AML-193 (cell line): ENCODE results near the gene GBA2.
A peak's percentile ranks its signal among the peaks of the same experiment; 100 is the strongest.

Source experiments
- DNase-seq, 2 experiments: peaks; one replicate each; lab custom pipeline; 2025; lab: John Stamatoyannopoulos, UW

The GBA2 gene

DNA sequence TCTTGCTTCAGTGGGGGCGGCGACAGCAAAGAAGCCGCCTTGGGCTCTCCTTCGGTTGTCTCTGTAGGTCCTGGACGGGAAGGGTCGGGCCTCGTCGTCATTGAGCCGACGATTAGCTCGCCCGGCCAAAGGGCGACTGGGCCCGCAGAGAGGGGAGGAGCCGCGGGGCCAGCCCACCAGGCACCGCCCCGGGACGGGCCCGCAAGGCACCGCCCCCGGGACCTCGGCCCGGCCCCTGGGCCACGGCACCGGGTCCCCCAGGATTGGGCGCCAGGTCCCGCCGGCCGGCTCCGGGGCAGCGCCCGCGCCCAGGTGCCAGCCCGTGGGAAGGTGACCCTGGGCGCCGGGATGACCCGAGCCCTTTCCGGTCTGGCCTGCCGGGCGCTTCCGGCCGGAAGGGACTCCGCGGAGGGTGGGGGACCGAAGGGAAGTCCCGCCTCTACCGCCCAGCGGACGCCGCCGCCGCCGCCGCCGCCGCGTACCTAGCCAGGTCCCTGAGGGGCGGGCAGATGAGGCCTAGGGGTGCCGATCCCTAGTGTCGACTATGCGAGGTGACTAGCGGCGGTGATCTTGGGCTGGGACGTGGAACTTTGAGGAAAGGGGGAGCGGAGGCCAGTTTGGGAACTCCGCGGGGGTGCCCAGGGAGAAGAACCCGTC, at the start of gene GBA2, which contains the start of gene RGP1:
Gene GBA2 (minus strand): TSS at position 371 of the 657 bp plus-strand sequence. CDS start 524 bp downstream, outside the sequence.
Gene RGP1 (plus strand): TSS at position 430 of the 657 bp plus-strand sequence. CDS start 469 bp downstream, outside the sequence.
- peak; percentile 27 to 45 for DNase-seq

DNA sequence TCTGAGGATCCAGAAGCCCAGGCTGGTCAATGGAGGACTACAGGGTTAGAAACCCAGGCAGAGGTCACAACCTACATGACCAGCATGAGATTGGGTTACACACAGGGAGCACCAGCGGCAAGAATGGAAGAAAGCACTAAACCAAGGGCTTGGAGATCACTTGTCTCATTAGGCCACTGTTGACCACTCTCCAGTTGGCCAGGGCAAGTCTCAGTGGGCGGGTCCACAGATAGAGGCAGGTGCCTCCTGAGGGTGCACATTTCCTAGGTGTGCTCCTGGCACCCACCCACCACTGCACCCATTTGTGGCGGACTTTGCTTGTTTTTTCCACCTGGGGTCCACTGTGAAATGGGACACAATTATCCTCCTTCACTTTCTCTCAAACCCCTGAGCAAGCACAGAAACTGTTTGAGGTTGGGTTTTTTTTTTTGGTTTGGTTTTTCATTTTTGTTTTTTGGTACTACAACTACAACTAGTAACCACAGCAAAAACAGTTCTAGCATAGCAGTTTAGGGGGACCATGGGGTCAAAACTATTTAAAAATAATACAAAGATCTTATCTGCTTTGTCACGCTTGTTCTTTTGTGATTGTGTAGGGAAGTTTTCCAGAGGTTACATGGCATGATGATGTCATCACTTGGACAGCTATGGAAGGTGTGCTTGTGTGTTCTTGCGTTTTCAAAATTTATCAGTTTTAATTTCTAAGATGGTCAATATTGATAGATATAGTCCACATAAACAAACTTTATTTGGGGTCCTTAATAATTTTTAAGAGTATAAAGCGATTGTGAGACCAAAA, 48.5 kb upstream of the GBA2 start:
- no peak for DNase-seq

DNA sequence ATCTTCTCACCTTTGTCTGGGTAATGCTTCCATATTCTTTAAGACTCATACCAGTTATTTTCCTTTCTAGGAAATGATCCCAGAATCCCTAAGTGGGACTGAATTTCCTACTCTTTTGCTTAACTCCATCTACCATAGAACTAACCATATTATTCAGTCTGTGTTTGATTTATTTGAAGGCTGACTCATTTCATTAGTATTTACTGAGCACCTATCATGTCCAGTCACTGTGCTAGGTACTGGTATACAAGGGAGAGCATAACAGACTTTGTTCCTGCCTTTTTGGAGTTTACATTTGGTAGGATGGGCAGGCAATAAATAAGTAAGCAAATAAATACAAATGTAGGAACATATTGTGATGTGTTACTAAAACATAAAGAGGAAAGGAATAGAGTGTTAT, 46.7 kb upstream of the GBA2 start:
- no peak for DNase-seq

DNA sequence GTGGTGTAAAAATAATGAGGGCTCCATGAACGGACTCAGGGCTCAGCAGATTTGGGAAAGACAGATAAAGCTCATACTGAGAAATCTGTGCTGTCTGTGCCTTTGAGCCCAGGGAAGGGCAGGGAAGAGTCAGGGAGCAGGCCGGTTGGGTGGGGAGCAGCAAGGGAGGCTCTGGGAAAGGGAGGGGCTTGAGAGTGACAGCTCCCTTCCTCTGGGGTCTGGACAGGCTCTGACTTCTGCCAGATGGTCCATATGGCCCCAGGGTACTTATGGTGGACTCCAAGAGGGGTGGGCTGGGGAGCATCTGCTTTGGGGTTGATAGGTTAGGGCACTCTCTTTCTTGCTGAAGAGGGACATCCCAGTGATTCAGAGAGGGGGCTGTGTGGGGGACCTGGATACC, 44.4 kb upstream of the GBA2 start:
- no peak for DNase-seq

DNA sequence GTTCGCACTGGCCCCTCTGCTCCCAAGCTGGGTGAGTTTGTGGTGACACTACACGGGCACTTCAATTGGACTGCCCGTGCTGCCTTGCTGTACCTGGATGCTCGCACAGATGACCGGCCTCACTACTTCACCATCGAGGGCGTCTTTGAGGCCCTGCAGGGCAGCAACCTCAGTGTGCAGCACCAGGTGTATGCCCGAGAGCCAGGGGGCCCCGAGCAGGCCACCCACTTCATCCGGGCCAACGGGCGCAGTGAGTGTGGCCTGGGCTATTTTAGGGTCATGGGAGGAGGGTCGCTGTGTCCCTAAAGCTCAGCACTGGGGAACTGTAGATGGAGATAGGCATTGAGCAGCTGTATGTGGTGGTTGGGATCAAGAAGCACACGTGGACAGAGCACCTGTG, 43.8 kb upstream of the GBA2 start:
- DNase-seq: no peak

DNA sequence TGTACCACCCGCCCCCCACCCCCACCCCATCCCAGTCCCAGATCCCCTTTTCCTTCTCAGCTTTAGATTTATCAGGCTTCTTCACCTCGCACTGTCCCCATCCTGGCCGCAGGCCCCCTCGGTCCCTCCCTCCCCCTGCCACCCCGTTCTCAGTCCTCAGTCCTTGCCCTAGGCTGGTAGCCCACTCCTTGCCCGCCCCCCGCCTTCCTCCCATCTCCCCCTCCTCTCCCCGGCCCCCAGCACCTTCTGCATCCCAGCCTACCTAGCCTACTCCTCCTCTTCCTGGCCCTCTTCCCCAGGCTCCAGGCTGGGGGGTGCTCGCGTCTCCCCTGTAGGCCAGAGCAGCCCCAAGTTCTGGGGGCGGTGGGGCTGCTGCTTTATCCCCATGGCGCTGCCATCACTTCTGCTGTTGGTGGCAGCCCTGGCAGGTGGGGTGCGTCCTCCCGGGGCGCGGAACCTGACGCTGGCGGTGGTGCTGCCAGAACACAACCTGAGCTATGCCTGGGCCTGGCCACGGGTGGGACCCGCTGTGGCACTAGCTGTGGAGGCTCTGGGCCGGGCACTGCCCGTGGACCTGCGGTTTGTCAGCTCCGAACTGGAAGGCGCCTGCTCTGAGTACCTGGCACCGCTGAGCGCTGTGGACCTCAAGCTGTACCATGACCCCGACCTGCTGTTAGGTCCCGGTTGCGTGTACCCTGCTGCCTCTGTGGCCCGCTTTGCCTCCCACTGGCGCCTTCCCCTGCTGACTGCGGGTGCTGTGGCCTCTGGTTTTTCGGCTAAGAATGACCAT, 43.2 kb upstream of the GBA2 start:
- DNase-seq: no peak

DNA sequence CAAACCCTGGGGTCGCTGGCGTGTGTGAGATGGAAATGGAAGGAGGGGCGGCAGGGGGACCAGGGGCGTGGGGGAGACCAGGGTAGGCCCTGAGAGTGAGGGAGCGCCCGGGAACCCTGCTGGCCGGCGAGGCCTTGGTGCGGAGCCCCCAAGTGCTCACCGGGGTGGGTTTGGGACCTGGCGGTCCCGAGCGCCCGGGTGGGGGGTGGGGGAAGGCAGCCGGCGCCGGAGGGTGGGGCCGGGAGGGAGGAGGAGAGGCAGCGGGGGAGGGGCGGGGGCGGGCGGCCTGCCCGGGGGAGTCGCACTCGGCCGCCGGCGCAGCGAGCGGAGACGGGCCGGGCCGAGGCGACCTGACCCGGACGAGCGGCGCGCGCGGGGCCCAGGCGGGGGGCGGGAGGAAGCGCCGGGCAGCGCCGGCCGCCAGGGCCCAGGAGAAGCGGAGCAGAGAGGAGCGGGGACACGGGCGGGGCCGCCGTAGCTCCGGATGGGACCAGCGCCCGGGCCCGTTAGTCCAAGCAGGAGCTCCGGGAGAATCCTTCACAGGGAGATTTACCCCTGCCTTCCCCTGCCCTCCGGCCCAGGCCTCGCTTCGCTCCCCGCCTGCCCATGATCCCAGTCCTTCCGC, 42.4 kb upstream of the GBA2 start, which contains the start of gene NPR2:
Gene NPR2 (plus strand): TSS at position 295 of the 625 bp plus-strand sequence. CDS start 818 bp downstream, outside the sequence.
- DNase-seq: no peak

DNA sequence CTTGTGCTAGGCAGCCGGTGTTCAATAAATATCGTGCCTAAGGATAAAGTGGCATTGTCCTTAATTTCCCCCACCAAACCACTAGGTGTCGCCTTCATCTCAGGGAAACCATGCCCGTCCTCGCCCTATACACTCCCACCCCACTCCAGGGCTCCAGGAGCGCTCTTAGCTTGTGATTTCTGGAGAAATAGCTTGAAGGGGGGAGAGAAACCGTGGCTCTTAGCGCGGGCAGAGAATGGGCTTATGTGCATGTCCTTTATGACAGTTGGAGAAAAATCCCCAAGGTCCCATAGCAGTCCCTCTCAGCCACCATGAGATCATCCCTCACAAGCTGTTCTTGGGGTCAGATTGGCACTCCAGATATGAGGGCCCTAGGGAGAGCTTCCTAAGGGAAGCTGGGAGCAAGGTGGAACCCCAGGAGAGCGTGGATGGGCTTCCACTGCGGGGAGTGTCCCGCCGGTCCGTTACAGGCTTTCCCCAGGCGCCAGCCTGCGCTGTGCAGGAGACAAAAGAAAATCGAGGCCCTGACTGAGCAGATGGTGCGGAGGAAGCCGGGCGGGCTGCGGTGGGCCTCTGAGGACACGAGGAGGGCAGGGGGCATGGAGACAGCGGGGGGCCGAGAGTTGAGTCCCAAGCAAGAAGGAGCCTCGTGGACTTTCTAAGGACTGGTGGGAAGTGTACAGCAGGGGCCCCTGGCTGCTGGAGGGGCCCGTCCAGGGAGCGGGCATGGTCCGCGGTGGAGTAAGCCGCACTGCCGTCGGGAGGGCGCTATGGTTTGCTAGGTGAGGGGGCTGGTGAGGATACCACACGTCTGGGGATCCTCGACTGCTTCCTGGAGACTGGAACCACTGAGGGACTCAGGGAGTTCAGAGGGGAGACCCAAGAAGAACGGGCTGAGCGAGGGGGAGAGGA, 41.6 kb upstream of the GBA2 start:
- peak; percentile 29 to 64 for DNase-seq

DNA sequence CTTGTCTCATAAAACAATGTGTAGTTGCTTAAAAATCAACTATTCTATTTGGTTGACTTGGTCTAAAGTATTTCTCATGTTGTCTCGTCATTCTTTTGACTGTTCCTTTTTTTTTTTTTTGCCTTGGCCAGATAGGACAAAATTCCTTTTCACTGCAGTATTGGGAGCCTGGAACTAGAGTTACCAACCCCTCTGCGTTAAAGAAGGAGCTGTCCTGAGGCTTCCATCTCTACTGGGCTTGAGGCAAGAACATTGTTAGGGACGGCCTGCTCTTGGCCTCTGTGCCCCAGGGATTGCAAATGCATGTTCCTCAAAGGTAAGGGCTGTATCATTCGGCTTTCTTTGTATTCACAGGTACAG, 41.0 kb upstream of the GBA2 start:
- DNase-seq: no peak

DNA sequence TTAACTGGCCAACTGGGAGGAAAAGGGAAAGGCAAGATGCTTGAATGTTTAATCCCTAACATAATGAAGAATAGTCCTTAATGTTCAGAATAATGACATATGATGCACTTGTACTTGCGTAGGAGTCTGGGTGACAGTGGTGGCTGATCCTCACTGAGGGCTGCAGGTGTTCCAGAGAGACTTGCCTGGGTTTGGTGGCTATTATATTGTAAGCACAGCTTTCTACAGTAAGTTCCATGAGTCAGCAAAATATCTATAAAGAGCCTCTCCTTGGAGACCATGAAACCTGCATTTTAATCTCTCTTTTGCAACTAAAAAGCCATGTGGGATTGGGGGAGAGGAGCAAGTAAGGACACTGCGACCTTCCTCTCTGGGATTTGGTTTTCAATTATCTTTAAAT, 40.5 kb upstream of the GBA2 start:
- no peak for DNase-seq

DNA sequence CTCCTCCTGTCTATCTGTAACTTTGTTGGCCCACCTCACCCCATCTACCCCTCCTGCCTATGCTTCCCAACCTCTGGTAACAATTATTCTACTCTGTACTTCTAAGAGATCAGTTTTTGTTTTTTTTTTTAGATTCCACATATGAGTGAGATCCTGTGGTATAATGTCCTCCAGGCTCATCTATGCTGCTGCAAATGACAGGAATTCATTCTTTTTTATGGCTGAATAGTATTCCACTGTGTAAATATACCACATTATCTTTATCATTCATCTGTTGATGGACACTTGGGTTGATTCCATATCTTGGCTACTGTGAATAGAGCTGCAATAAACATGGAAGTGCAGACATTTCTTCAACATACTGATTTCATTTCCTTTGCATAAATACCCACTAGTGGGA, 34.4 kb upstream of the GBA2 start:
- DNase-seq: no peak

DNA sequence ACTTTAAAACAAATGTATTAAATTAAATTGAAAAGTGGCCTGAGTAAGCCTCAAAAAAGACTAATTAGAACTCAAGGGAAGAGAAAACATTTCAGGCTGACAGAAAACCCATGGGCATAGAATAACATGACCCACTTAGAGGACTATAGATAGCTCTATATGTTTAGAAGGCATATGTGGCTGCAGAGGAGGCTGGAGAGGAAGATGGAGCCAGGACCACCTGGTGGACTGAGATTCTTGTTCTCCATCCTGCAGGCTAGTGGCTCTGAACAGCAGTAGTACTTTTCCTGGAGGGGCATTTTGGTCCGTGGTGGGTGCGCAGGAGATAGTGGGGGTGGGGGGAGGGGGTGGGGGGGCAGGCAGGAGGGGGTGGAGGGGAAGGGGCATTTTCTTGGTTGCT, 32.0 kb upstream of the GBA2 start:
- DNase-seq: no peak

DNA sequence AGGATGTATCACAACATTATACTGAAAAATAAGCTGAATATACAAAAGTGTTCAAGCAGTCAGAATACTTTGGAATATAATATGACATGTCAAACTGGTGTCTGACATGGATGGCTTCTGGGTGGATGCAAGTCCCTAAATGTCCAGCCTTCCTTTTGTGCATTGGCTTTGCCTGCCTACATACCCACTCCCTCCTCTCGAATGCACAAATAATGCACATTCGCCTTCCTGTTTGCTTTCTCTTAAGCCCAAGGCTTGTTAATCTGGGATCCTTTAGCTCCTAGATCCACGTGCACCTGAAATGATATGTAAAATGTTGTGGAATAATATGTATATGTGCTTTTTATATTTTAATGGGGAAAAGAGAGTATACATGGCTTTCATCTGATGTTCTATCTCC, 29.5 kb upstream of the GBA2 start:
- DNase-seq: no peak

DNA sequence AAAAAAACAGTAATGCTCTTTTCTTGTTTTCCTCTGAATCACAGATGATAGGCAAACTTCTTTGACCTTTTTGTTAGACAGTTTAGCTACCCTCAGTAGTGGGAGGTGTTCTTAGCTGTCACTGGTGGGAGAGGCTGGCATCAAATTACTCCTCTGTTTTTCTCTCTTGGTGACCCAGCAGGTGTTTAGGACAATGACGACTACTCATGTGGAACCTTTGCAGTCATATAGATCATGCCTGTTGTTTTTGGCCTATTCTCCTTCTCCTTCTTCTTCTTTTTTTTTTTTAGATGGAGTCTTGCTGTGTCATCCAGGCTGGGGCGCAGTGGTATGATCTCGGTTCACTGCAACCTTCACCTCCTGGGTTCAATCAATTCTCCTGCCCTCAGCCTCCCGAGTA, 27.0 kb upstream of the GBA2 start:
- DNase-seq: no peak

DNA sequence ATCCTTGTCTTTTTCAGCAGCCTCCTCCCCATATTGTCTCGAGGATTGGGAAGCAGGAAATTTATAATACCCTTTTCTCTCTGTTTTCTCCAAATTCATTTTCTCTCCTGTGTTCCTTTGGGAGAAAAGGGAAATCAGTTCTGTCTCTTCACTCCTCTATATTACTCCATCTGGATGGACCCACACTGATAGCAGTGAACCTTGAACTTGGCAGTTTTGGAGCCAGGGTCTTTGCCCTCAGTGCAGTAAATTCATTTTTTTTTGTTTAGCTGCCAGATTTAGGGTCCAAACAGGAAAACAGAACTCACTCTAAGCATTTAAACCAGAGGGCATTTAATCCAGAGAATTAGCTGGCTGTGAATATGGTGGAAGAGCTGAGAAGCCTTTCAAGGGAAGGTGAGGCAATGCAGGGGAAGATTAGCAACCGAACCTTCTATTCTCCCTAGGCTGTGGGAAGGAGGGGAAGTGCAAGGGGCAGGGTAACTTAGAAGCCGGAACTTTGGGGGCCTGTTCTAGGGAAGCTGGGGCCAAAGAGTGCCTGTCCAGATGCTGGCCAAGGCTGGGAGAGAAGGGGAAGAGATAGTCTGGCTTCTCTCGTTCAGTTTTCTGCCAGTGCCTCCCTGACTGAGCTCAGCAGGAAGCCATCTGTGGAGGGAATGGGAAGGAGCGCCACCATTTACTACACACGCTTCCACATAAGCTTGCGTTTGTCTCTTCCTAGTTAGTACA, 26.0 kb upstream of the GBA2 start:
- no peak for DNase-seq

DNA sequence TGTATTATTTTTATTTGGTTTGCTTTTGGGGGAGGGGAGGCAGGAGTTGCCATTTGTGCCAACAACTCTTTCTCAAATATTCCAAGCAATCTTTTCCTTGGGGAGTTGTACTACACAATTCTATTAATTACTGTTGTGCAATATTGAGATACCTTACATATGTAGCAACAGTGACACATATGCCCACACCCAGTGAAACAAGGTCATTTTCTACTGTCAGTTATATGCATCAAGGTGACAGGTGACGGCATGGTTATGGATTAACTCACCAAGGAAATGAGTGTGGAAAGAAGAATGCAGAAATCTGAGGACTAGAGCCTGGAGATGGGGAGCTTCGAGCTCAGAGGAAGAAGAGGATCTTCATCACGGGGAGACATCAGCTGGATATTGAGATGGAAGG, 22.9 kb upstream of the GBA2 start:
- no peak for DNase-seq

DNA sequence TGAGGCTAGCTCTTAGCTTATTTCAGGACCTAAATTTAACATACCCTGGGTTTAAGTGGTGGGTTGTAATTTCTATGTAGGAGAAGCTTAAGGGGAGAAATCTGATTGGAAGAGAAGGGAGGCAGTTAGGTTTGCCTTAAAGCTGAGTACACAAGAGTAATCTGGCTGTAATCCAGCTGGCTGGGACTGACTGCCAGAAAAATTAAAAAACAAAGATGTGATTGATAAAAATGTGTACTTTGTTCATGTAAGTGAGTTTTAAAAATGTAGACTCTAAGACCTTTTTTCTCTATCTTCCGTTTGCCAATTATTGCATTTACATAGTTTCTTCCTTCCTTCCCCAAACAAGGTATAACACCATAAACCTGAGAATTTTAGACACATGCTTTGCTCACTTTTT, 22.5 kb upstream of the GBA2 start:
- DNase-seq: no peak

DNA sequence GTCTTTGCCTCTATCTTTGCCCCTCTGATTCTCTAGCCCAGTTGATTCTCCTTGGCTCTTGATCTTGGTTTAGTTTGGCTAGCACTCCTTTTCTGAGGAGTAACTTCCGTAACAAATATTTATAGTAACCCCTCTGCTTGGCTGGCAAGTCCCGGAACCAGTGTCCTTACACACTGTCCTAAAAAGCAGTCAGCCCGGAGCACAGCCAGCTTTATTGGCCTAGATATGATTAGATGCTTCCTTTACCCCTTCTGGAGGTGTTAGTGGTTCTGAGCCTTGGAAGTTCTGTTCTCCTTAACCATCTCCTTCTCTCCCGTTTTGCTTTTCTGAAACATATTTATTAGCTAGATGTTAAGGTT, 22.0 kb upstream of the GBA2 start:
- no peak for DNase-seq

DNA sequence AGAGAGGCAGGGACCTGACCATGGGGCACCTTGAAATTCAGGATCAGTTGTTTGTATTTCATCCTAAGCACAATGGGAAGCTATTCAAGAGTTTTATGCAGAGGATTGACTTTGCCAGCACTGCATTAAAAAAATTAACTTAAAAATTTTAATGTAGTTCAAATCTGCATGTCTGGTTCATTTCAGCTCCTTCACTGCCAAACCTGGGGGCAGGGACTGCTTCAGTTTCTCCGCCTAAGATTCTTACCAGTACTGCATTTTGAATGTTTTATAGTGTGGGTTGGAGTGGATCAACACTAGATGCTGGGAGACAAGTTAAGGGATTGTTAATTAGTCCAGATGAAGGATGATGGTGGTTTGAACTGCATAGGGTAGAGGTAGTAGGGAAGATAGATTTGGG, 20.7 kb upstream of the GBA2 start:
- DNase-seq: no peak

DNA sequence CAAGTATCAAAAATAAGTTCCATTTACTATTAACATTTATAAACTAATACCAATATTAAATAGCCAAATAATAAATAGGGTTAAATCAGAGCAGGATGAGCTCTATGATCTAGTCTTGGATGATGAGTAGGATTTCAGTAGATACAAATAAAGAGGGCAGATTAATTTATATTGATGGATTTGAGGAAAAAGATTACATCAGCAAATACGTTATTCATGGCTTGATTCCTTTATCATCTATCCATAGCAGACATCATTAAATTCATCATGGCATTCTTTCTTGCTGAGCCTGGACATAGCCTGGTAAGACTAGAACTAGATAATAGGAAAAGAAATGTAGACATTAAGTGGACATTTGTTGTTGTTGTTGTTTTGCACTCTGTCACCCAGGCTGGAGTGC, 18.4 kb upstream of the GBA2 start:
- no peak for DNase-seq

DNA sequence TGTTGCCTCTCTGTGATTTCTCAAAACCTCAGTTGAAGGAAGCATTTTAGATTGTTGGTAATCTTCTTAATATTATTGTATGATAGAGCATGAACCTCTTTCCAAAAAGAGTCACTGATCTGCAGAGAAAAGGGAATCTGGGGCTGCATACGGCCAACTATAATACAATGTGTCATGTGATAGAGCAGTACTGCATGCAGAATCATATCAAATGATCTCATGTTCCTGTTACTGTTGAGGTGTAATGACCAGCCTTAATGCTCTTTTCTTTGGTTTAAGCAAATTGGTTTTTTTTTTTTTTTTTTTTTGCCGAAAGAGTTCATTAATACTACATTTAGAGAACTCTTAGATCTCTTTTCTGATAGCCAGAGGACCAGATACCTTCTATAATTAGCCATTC, 18.0 kb upstream of the GBA2 start:
- DNase-seq: no peak
